Measurements from ENCODE around the gene ZBED2.

DNA sequence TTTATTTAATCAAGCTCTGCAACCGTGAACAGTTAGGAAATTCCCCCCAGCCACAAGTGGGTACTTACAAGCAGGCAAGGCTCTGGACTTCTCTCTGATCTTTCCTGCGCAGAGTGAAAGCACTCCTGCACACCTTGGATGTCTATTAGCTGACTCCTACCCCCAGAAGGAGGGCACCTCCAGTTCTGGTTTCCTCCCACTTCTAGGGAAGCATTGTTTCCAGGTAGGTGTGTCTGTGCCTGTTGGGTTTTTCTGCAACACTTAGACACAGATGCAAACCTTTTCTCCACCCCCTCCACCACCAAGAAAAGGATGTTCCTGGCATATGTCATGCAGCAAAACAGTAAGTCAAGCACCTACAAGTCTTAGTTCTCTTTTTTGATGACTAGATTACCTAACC lies at the start of gene ZBED2:
- TF ChIP-seq USF2 (IDR thresholded peaks at IDR 0.05; ENCODE audit: low read length) = no peak
- TF ChIP-seq POLR2A (IDR thresholded peaks at IDR 0.05; ENCODE audit: control extremely low read depth in 1 of 2, low read depth in 2 of 2, low read length in 2 of 2) = no peak
- TF ChIP-seq JUN (IDR thresholded peaks at IDR 0.05; ENCODE audit: low read depth, low read length) = no peak
- TF ChIP-seq, protein P1, sequence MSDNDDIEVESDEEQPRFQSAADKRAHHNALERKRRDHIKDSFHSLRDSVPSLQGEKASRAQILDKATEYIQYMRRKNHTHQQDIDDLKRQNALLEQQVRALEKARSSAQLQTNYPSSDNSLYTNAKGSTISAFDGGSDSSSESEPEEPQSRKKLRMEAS (IDR thresholded peaks at IDR 0.05) = no peak
- TF ChIP-seq, protein P2, sequence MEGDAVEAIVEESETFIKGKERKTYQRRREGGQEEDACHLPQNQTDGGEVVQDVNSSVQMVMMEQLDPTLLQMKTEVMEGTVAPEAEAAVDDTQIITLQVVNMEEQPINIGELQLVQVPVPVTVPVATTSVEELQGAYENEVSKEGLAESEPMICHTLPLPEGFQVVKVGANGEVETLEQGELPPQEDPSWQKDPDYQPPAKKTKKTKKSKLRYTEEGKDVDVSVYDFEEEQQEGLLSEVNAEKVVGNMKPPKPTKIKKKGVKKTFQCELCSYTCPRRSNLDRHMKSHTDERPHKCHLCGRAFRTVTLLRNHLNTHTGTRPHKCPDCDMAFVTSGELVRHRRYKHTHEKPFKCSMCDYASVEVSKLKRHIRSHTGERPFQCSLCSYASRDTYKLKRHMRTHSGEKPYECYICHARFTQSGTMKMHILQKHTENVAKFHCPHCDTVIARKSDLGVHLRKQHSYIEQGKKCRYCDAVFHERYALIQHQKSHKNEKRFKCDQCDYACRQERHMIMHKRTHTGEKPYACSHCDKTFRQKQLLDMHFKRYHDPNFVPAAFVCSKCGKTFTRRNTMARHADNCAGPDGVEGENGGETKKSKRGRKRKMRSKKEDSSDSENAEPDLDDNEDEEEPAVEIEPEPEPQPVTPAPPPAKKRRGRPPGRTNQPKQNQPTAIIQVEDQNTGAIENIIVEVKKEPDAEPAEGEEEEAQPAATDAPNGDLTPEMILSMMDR (IDR thresholded peaks at IDR 0.05; ENCODE audit: control extremely low read depth in 1 of 3, insufficient read depth in 1 of 3, low read depth in 1 of 3, low read length in 3 of 3) = no peak
- no peak for TF ChIP-seq RAD21 (IDR thresholded peaks at IDR 0.05 in 1 of 2, conservative IDR thresholded peaks at IDR 0.05 in 1 of 2; ENCODE audit: low read depth in 2 of 2, low read length in 2 of 2)
- TF ChIP-seq CEBPB (IDR thresholded peaks at IDR 0.05; ENCODE audit: low read depth, low read length) = no peak
- TF ChIP-seq TEAD4 (IDR thresholded peaks at IDR 0.05; ENCODE audit: low read depth, low read length) = no peak
- TF ChIP-seq HDAC6 (IDR thresholded peaks at IDR 0.05; ENCODE audit: low read depth, low read length) = no peak
- TF ChIP-seq MAFK (IDR thresholded peaks at IDR 0.05; ENCODE audit: low read depth, low read length) = no peak
- TF ChIP-seq POLR2AphosphoS5 (IDR thresholded peaks at IDR 0.05; ENCODE audit: low read depth, low read length) = no peak
- no peak for TF ChIP-seq FOSL1 (IDR thresholded peaks at IDR 0.05; ENCODE audit: insufficient read depth, low read depth, low read length)
- no peak for TF ChIP-seq BRCA1 (IDR thresholded peaks at IDR 0.05; ENCODE audit: low read depth, low read length)
- no peak for TF ChIP-seq SP2 (IDR thresholded peaks at IDR 0.05; ENCODE audit: low read length)

All from H1 (cell line).